ENCODE measurements around the gene PRKG1. TPM values are rescaled to one million over a fixed set of nuclear protein-coding genes. Genes with fewer than 3 reads are reported as not detected.

The PRKG1 gene
- total and polyA plus RNA-seq, 7 donors: 4.5 to 49.0 (median 31.7) TPM

DNA sequence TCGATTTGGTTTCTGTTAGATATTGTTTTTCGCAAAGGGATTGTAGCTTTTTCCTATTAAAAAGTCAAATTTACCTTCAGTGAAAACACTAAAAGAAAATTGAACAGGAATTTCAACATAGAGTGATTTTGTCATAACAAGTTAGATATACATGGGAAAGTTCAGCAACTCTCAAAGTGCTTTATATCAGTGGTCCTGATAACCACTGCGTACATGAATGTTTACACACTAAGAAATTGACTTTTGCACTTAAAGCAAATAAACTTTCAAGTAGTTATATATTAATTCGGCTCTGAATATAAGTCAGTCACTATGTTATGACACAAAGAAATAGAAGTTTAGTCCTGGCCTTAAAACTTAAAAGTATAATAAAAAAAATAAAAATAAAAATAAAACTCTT lies 1138.5 kb downstream of the PRKG1 start:
- intact Hi-C loops (cut with DNase I): loop anchor here (5.0 to 10.0 kb wide), 8 partner anchors 138 to 1218 kb away; partner anchors contain the start of gene CSTF2T (in 1 of the 2)
- ATAC-seq: no peak
- DNase-seq: no peak
- Histone ChIP-seq H3K27me3 (ENCODE audit: insufficient read depth in 3 of 3, low read length in 2 of 3) (no peaks in the 10 kb centered on the region), H3K4me3 (no peak overlapping the region), H3K4me1 (peaks cover 58% of the 10 kb centered on the region), H3K9me3 (no peaks in the 10 kb centered on the region), H3K27ac (peak overlapping the region; percentile 74), H3K36me3 (ENCODE audit: insufficient read depth in 1 of 2, low read depth in 1 of 2) (no peaks in the 10 kb centered on the region)
- TF ChIP-seq, protein P1, sequence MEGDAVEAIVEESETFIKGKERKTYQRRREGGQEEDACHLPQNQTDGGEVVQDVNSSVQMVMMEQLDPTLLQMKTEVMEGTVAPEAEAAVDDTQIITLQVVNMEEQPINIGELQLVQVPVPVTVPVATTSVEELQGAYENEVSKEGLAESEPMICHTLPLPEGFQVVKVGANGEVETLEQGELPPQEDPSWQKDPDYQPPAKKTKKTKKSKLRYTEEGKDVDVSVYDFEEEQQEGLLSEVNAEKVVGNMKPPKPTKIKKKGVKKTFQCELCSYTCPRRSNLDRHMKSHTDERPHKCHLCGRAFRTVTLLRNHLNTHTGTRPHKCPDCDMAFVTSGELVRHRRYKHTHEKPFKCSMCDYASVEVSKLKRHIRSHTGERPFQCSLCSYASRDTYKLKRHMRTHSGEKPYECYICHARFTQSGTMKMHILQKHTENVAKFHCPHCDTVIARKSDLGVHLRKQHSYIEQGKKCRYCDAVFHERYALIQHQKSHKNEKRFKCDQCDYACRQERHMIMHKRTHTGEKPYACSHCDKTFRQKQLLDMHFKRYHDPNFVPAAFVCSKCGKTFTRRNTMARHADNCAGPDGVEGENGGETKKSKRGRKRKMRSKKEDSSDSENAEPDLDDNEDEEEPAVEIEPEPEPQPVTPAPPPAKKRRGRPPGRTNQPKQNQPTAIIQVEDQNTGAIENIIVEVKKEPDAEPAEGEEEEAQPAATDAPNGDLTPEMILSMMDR (IDR thresholded peaks at IDR 0.05): no peak
- WGBS, 3 donors: 83 to 86% (median 85%) methylated on average over 4 of the region's 4 CpGs

DNA sequence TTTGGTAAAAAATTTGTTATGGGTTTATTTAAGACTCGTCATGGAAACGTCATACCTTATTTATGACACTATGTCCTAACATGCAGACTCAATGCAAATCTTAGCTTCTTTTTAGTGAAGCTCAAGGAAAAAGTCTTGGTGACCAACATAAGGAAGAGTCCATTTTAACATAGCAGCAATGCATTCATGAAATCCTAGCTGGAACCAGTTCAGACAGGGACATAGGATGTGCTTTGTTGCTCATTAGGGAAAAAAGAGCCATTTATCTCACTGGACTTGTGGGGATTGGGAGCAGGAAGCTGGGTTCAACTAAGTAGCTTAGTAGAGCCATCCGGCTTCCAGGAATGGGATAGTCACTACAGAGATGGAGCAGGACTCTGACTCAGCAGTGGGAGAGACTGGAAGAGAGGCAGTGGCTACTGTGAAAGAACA lies 1139.0 kb downstream of the PRKG1 start:
- 67 to 79% (median 68%) methylated on average over 3 of the region's 3 CpGs for WGBS, 3 donors
- H3K9me3 ChIP-seq: no peaks in the 10 kb centered on the region
- no peaks in the 10 kb centered on the region for H3K36me3 ChIP-seq (ENCODE audit: insufficient read depth in 1 of 2, low read depth in 1 of 2)
- DNase-seq: no peak
- ATAC-seq: peak; percentile 34 to 80 (median 63)
- no peaks in the 10 kb centered on the region for H3K27me3 ChIP-seq (ENCODE audit: insufficient read depth in 3 of 3, low read length in 2 of 3)
- H3K27ac ChIP-seq: peak overlapping the region; percentile 74
- no peak overlapping the region for H3K4me3 ChIP-seq
- H3K4me1 ChIP-seq: peaks cover 56% of the 10 kb centered on the region
- intact Hi-C loops (cut with DNase I): loop anchor here (5.0 to 10.0 kb wide), 8 partner anchors 139 to 1219 kb away; partner anchors contain the start of gene CSTF2T (in 1 of the 2)
- TF ChIP-seq, protein P1 (IDR thresholded peaks at IDR 0.05): no peak

- intact Hi-C loops (cut with DNase I): loop anchor here (5.0 to 10.0 kb wide), 8 partner anchors 141 to 1224 kb away; partner anchors contain the start of gene CSTF2T (in 1 of the 2)
- no peaks in the 10 kb centered on the region for H3K27me3 ChIP-seq (ENCODE audit: insufficient read depth in 3 of 3, low read length in 2 of 3)
- peak; percentile 66 to 85 (median 68) for ATAC-seq
- no peak for DNase-seq
- no peak overlapping the region for H3K4me3 ChIP-seq
- H3K4me1 ChIP-seq: peaks cover 45% of the 10 kb centered on the region
- H3K9me3 ChIP-seq: no peaks in the 10 kb centered on the region
- H3K27ac ChIP-seq: peak overlapping the region; percentile 79
- TF ChIP-seq, protein P1 (IDR thresholded peaks at IDR 0.05): peak; percentile 87
- no peaks in the 10 kb centered on the region for H3K36me3 ChIP-seq (ENCODE audit: insufficient read depth in 1 of 2, low read depth in 1 of 2)
Observed at GRCh38 chr10:52215745-52216361, 1141.6 kb downstream of the PRKG1 start.

DNA sequence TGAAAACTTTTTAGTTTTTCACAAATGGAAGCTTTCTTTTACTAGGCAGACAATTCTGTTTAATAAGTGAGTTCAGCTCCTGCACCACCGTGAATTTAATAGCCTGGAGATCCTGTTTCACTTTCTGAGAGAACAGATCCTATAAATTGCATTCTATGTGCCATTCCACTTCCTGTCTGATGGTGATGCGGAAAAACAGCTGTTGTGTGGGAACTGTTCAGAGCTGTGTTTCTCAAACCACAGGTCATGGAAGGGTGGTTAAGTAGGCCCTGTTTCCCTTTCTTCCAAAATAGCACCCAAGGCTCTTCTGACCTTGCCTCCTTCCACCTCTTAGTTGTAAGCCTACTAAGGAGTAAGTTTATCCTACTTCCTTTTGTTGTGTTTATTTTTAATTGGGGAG lies 1142.6 kb downstream of the PRKG1 start:
- WGBS, 3 donors: 5 to 19% (median 16%) methylated on average over 2 of the region's 2 CpGs
- TF ChIP-seq, protein P1 (IDR thresholded peaks at IDR 0.05): no peak
- no peaks in the 10 kb centered on the region for H3K9me3 ChIP-seq
- ATAC-seq (peak; percentile 79 to 88 (median 86)), DNase-seq (no peak)
- H3K4me1 ChIP-seq: peaks cover 35% of the 10 kb centered on the region
- no peak overlapping the region for H3K4me3 ChIP-seq
- H3K27ac ChIP-seq: peak overlapping the region; percentile 79
- H3K27me3 ChIP-seq (ENCODE audit: insufficient read depth in 3 of 3, low read length in 2 of 3): no peaks in the 10 kb centered on the region
- intact Hi-C loops (cut with DNase I): loop anchor here (5.0 to 10.0 kb wide), 8 partner anchors 142 to 1225 kb away; partner anchors contain the start of gene CSTF2T (in 1 of the 2)
- no peaks in the 10 kb centered on the region for H3K36me3 ChIP-seq (ENCODE audit: insufficient read depth in 1 of 2, low read depth in 1 of 2)
